Thyroid gland (tissue), 4 donors: Measurements from ENCODE around the gene SLC1A5. TPM values are rescaled to one million over a fixed set of nuclear protein-coding genes. Genes with fewer than 3 reads are reported as not detected.

ENCODE experiments used
- DNase-seq, 2 donors: peaks; one replicate each; pipeline ENCODE4 v3.0.0-alpha.2; 2019
- H3K27ac ChIP-seq, 3 donors: fragments of 200-600 bp; sonication (generic); 1 replicate in 2 of 3; 2 replicates in 1 of 3; pipeline ENCODE4 v1.5.1; 2016 to 2019; ENCODE audit warnings: mild to moderate bottlenecking in 1 of 3, moderate library complexity in 1 of 3
- H3K27me3 ChIP-seq: fragments of 200-600 bp; sonication (generic); one replicate; pipeline ENCODE4 v1.5.1; 2019
- H3K36me3 ChIP-seq, 2 donors: fragments of 200-600 bp; sonication (generic); one replicate each; pipeline ENCODE4 v1.5.1; 2016 to 2019
- H3K4me1 ChIP-seq, 2 donors: fragments of 200-600 bp; sonication (generic); one replicate each; pipeline ENCODE4 v1.5.1; 2017 to 2019
- H3K4me3 ChIP-seq, 3 donors: fragments of 200-600 bp; sonication (generic); replicated peaks in 1 of 3; 1 replicate in 2 of 3; 2 replicates in 1 of 3; pipeline ENCODE4 v1.5.1; 2016; ENCODE audit warnings: mild to moderate bottlenecking in 1 of 3
- H3K9me3 ChIP-seq: fragments of 200-600 bp; sonication (generic); one replicate; pipeline ENCODE4 v1.5.1; 2017
- POLR2A ChIP-seq, 2 donors: fragments of 450-650 bp; IDR thresholded peaks; one replicate each; pipeline ENCODE4 v1.6.1; 2017; ENCODE audit warnings: antibody characterized with exemption in 2 of 2, mild to moderate bottlenecking in 2 of 2, moderate library complexity in 1 of 2
- WGBS, 2 donors: methylation state at CpG; one replicate each; pipeline ENCODE4 v1.1.5; 2017; 5-methylcytosine and 5-hydroxymethylcytosine counted together
- intact Hi-C: fragments of 100-400 bp; cut with DNase I; formaldehyde crosslinking; loops from one replicate; pipeline ENCODE4 v1.15.1; 2023
- total RNA-seq, 4 donors: library from RNA; depleted of rRNA; stranded (reverse); fragments of >200 nt; gene quantifications; one replicate each; pipeline ENCODE4 v1.2.3, GENCODE V29; 2016
- TF ChIP-seq, protein P1 (sequence below), 6 experiments: fragments of 200-600 bp in 3 of 6; fragments of 450-650 bp in 3 of 6; sonication (generic) in 3 of 6; IDR thresholded peaks; one replicate each; pipeline ENCODE4 v1.5.1; 2016 to 2019; ENCODE audit warnings: antibody characterized with exemption in 6 of 6, mild to moderate bottlenecking in 2 of 6, inconsistent platforms in 1 of 6, moderate library complexity in 1 of 6

SLC1A5 gene
- 10 to 100 TPM in 3 of 4 donors, 1 to 10 TPM in 1; 9.3 to 18.5 (median 11.8) TPM for total RNA-seq

GRCh38 chr19:46788262-46788967 lies at the start of gene SLC1A5:
SLC1A5 (minus strand) TSS chr19:46788594; CDS start chr19:46787965, 629 bp downstream.
- H3K36me3 ChIP-seq: no peaks in the 10 kb centered on the region
- peak in 1 of 2 donors; percentile 74 for TF ChIP-seq POLR2A (IDR thresholded peaks at IDR 0.05)
- TF ChIP-seq, protein P1, sequence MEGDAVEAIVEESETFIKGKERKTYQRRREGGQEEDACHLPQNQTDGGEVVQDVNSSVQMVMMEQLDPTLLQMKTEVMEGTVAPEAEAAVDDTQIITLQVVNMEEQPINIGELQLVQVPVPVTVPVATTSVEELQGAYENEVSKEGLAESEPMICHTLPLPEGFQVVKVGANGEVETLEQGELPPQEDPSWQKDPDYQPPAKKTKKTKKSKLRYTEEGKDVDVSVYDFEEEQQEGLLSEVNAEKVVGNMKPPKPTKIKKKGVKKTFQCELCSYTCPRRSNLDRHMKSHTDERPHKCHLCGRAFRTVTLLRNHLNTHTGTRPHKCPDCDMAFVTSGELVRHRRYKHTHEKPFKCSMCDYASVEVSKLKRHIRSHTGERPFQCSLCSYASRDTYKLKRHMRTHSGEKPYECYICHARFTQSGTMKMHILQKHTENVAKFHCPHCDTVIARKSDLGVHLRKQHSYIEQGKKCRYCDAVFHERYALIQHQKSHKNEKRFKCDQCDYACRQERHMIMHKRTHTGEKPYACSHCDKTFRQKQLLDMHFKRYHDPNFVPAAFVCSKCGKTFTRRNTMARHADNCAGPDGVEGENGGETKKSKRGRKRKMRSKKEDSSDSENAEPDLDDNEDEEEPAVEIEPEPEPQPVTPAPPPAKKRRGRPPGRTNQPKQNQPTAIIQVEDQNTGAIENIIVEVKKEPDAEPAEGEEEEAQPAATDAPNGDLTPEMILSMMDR (IDR thresholded peaks at IDR 0.05): no peak
- no peaks in the 10 kb centered on the region for H3K9me3 ChIP-seq
- no peaks in the 10 kb centered on the region for H3K27me3 ChIP-seq
- peaks cover 12 to 39% of the 10 kb centered on the region in 2 donors for H3K4me1 ChIP-seq
- 3 to 5% methylated on average over 9 of the region's 46 CpGs for WGBS, 2 donors
- H3K27ac ChIP-seq: peak within 1 kb of the TSS in 2 of 3 donors; percentile 73 to 76
- DNase-seq: peak; percentile 80 to 83
- H3K4me3 ChIP-seq: peak within 1 kb of the TSS in 2 of 3 donors; percentile 14 to 43
- intact Hi-C loops: no loop called here

GRCh38 chr19:46838160-46838559 lies 49.8 kb upstream of the SLC1A5 start:
- intact Hi-C loops: no loop called here
- Histone ChIP-seq H3K4me1 (peaks cover 5 to 6% of the 10 kb centered on the region in 2 donors), H3K9me3 (no peaks in the 10 kb centered on the region), H3K36me3 (peaks cover 14% of the 10 kb centered on the region in 2 donors), H3K4me3 (no peak overlapping the region), H3K27me3 (no peaks in the 10 kb centered on the region), H3K27ac (no peak overlapping the region)
- TF ChIP-seq POLR2A (IDR thresholded peaks at IDR 0.05): no peak
- TF ChIP-seq, protein P1 (IDR thresholded peaks at IDR 0.05): no peak
- WGBS, 2 donors: 85 to 89% methylated on average over 14 of the region's 20 CpGs
- DNase-seq: no peak

DNA sequence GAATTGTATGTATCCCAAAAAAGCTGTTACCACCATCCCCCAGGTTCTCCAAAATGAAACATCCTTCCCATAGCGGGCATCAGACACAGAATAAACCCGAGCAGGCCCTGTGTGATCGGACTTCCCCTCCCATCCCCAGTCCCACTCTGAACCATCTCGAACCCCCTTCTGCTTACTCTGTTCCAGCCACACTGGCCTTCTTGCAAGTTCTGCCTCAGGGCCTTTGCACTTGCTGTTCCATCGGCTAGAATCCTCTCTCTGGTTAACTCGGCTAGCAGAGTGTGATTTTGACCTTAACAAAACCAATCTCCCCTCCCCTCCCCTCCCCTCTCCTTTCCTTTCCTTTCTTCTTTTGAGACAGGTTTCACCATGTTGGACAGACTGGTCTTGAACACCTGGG lies 46.6 kb upstream of the SLC1A5 start:
- Histone ChIP-seq H3K36me3 (peaks cover 9 to 12% of the 10 kb centered on the region in 2 donors), H3K9me3 (no peaks in the 10 kb centered on the region), H3K4me3 (no peak overlapping the region), H3K27ac (no peak overlapping the region), H3K4me1 (peaks cover 5 to 6% of the 10 kb centered on the region in 2 donors), H3K27me3 (no peaks in the 10 kb centered on the region)
- WGBS, 2 donors: 96 to 97% methylated on average over 6 of the region's 6 CpGs
- no peak for DNase-seq
- intact Hi-C loops: no loop called here
- no peak for TF ChIP-seq POLR2A (IDR thresholded peaks at IDR 0.05)
- TF ChIP-seq, protein P1 (IDR thresholded peaks at IDR 0.05): no peak

- WGBS, 2 donors: 79 to 85% methylated on average over 5 of the region's 5 CpGs
- intact Hi-C loops: no loop called here
Observed at GRCh38 chr19:46834121-46834520, 45.7 kb upstream of the SLC1A5 start.

GRCh38 chr19:46830864-46831263 lies 42.5 kb upstream of the SLC1A5 start:
- H3K4me3 ChIP-seq: no peak overlapping the region
- intact Hi-C loops: no loop called here
- no peak overlapping the region for H3K27ac ChIP-seq
- TF ChIP-seq, protein P1 (IDR thresholded peaks at IDR 0.05): no peak
- TF ChIP-seq POLR2A (IDR thresholded peaks at IDR 0.05): no peak
- H3K9me3 ChIP-seq: no peaks in the 10 kb centered on the region
- H3K4me1 ChIP-seq: no peaks in the 10 kb centered on the region
- WGBS, 2 donors: 93 to 98% methylated on average over 2 of the region's 2 CpGs
- no peaks in the 10 kb centered on the region for H3K36me3 ChIP-seq
- no peaks in the 10 kb centered on the region for H3K27me3 ChIP-seq
- DNase-seq: no peak

More at GRCh38 chr19:46834121-46834520, 45.7 kb upstream of the SLC1A5 start:
- Histone ChIP-seq H3K4me3 (no peak overlapping the region), H3K27me3 (no peaks in the 10 kb centered on the region), H3K27ac (no peak overlapping the region), H3K36me3 (peaks cover 9% of the 10 kb centered on the region in 2 donors), H3K9me3 (no peaks in the 10 kb centered on the region), H3K4me1 (peaks cover 5 to 6% of the 10 kb centered on the region in 2 donors)
- DNase-seq: no peak
- TF ChIP-seq, protein P1 (IDR thresholded peaks at IDR 0.05): no peak
- no peak for TF ChIP-seq POLR2A (IDR thresholded peaks at IDR 0.05)
